CD4-positive, alpha-beta T cell (primary cell): ENCODE results near the gene SIDT1. TPM values are rescaled to one million over a fixed set of nuclear protein-coding genes. Genes with fewer than 3 reads are reported as not detected.

Experiments used
- ATAC-seq: fragments of 200-7000 bp; cut with Tn5 transposase; one replicate; pipeline ENCODE4 v1.10.0; 2022; ENCODE audit warnings: mild to moderate bottlenecking; ENCODE audit not compliant: poor library complexity
- CTCF ChIA-PET: fragments of 350-600 bp; sonication (Branson Sonifier 250); formaldehyde crosslinking; loops from one replicate; lab custom pipeline; 2021; ENCODE audit warnings: antibody characterized with exemption, inconsistent platforms; lab: Charles Lee
- POLR2A ChIA-PET: fragments of 350-600 bp; sonication (Branson Sonifier 250); formaldehyde crosslinking; loops from one replicate; lab custom pipeline; 2021; ENCODE audit warnings: antibody characterized with exemption, inconsistent platforms; lab: Charles Lee
- DNase-seq, 14 experiments: peaks; one replicate each; pipeline ENCODE4 v3.0.0-alpha.2; 2013 to 2020; ENCODE audit warnings: mixed read lengths in 2 of 14
- H3K27ac ChIP-seq, 2 donors: one replicate each; pipeline versions ENCODE4 v1.5.1 to v1.7.0; 2013; ENCODE audit warnings: low read length in 2 of 2, low read depth in 1 of 2, mild to moderate bottlenecking in 1 of 2
- H3K27me3 ChIP-seq, 2 experiments: 1 replicate in 1 of 2; 2 replicates in 1 of 2; pipeline versions ENCODE4 v1.6.1 to v1.7.0; 2013; ENCODE audit warnings: low read length in 2 of 2, control low read depth in 1 of 2, mild to moderate bottlenecking in 1 of 2, moderate library complexity in 1 of 2; ENCODE audit not compliant: insufficient read depth in 2 of 2, control insufficient read depth in 1 of 2
- H3K36me3 ChIP-seq: one replicate; pipeline ENCODE4 v1.6.1; 2013; ENCODE audit warnings: low read length, control low read depth; ENCODE audit not compliant: insufficient read depth
- H3K4me1 ChIP-seq: one replicate; pipeline ENCODE4 v1.6.1; 2013; ENCODE audit warnings: low read length, control low read depth; ENCODE audit not compliant: insufficient read depth
- H3K4me3 ChIP-seq: one replicate; pipeline ENCODE4 v1.5.1; 2013; ENCODE audit warnings: mild to moderate bottlenecking, low read length, moderate library complexity
- H3K9me3 ChIP-seq, 2 experiments: 1 replicate in 1 of 2; 2 replicates in 1 of 2; pipeline versions ENCODE4 v1.6.1 to v1.7.0; 2013; ENCODE audit warnings: low read length in 2 of 2, mild to moderate bottlenecking in 2 of 2, control low read depth in 1 of 2, moderate library complexity in 1 of 2; ENCODE audit not compliant: control insufficient read depth in 1 of 2, insufficient read depth in 1 of 2
- H3K27ac Mint-ChIP-seq: one replicate; pipeline ENCODE4 v1.8.0; 2020; ENCODE audit warnings: mixed read lengths
- H3K27me3 Mint-ChIP-seq: one replicate; pipeline ENCODE4 v1.8.0; 2021; ENCODE audit warnings: mixed read lengths
- H3K36me3 Mint-ChIP-seq: one replicate; pipeline ENCODE4 v1.8.0; 2021; ENCODE audit warnings: low read depth, mixed read lengths
- H3K4me1 Mint-ChIP-seq: one replicate; pipeline ENCODE4 v1.8.0; 2021; ENCODE audit warnings: low read depth, mixed read lengths
- H3K4me3 Mint-ChIP-seq: one replicate; pipeline ENCODE4 v1.8.0; 2020; ENCODE audit warnings: mild to moderate bottlenecking, mixed read lengths
- H3K9me3 Mint-ChIP-seq: one replicate; pipeline ENCODE4 v1.8.0; 2020; ENCODE audit warnings: mixed read lengths
- intact Hi-C, 2 experiments: fragments of 100-400 bp; cut with DNase I in 1 of 2; cut with micrococcal nuclease in 1 of 2; formaldehyde crosslinking; loops; one replicate each; pipeline versions ENCODE4 v1.15.1 to v1.9.0; 2023 to 2025; cut with DNase I, micrococcal nuclease
- total RNA-seq, 174 experiments: library from RNA in 2 of 174; stranded (reverse) in 2 of 174; gene quantifications; one replicate each; pipeline ENCODE4 v1.2.3 and lab custom pipeline; 2021 to 2026
- TF ChIP-seq, protein P1 (sequence below): fragments of 200-600 bp; IDR thresholded peaks from one replicate; pipeline ENCODE4 v1.8.0; 2022; ENCODE audit warnings: antibody characterized with exemption, mild to moderate bottlenecking

SIDT1 gene
- total RNA-seq, 2 experiments from 2014 or later = 28.8 to 37.3 TPM

DNA sequence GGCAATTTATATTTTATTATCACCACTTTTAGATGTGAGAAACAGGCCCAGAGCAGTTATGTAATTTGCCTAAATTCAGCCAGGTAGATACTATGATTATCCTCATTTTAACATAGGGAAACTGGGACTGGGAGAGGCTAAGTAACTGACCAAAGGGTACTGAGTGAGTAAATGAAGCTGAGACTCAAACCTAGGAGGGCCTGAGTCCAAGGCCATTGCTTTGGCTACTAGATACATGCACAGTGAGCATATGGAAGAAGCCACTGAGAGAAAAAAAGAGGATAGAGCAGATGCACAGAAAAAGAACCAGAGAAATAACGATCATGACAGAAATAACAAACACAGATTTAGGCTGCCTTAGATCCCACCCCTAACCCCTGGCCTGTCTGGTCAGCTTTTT lies 130.5 kb downstream of the SIDT1 start:
- ChIA-PET CTCF (no interaction called here), POLR2A (no interaction called here)
- Mint-ChIP-seq H3K27me3 (no peaks in the 10 kb centered on the region), H3K4me3 (no peak overlapping the region), H3K36me3 (peaks cover 86% of the 10 kb centered on the region), H3K4me1 (peaks cover 17% of the 10 kb centered on the region), H3K9me3 (no peaks in the 10 kb centered on the region), H3K27ac (no peak overlapping the region)
- intact Hi-C loops = no loop called here
- H3K27me3 ChIP-seq = no peaks in the 10 kb centered on the region
- DNase-seq (no peak), ATAC-seq (no peak)
- H3K36me3 ChIP-seq = peaks cover 73% of the 10 kb centered on the region
- no peak overlapping the region for H3K4me3 ChIP-seq
- TF ChIP-seq, protein P1, sequence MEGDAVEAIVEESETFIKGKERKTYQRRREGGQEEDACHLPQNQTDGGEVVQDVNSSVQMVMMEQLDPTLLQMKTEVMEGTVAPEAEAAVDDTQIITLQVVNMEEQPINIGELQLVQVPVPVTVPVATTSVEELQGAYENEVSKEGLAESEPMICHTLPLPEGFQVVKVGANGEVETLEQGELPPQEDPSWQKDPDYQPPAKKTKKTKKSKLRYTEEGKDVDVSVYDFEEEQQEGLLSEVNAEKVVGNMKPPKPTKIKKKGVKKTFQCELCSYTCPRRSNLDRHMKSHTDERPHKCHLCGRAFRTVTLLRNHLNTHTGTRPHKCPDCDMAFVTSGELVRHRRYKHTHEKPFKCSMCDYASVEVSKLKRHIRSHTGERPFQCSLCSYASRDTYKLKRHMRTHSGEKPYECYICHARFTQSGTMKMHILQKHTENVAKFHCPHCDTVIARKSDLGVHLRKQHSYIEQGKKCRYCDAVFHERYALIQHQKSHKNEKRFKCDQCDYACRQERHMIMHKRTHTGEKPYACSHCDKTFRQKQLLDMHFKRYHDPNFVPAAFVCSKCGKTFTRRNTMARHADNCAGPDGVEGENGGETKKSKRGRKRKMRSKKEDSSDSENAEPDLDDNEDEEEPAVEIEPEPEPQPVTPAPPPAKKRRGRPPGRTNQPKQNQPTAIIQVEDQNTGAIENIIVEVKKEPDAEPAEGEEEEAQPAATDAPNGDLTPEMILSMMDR = no peak
- H3K27ac ChIP-seq = no peak overlapping the region
- H3K4me1 ChIP-seq = peaks cover 3% of the 10 kb centered on the region
- no peaks in the 10 kb centered on the region for H3K9me3 ChIP-seq

DNA sequence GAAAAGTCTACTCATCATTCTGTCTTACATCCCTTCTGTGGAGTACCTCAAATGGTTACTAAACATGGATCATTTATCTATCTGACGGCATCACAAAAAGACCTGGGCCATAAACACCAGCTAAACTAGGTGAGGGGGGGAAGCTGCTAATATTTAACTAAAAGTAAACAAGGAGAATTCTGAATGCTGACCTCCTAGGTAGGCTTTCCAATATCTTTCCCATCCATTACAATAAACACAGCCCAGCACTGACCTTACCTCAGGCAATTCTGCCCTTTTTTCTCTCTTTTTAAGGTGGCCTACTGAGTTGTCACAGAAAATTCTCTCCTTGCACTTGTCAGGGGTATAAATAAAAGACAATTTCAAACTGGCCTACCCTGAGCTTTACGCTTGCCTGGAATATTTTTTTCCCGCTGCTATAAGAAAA lies 131.0 kb downstream of the SIDT1 start:
- Mint-ChIP-seq H3K27ac (no peak overlapping the region), H3K36me3 (peaks cover 84% of the 10 kb centered on the region)

DNA sequence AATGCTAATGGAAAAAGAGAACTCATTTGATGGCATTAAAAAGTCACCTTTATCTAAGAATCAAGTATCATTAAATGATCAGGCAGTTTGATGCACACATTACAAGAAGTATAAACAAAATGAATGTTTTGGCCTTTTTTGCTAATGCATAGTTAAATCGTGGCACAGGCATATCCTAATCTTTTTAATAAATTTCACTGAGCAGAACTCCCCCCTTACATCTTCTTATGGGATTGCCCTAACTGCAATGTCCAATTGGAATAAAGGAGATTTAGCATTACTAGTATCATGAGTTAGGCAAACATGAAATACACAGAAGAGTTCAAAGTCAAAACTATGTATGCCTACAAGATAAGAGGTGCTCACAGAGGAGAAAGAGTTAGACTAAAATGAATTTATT lies 131.4 kb downstream of the SIDT1 start:
- peaks cover 25% of the 10 kb centered on the region for H3K4me1 Mint-ChIP-seq
- no peaks in the 10 kb centered on the region for H3K9me3 Mint-ChIP-seq
- Histone ChIP-seq H3K9me3 (no peaks in the 10 kb centered on the region), H3K27ac (no peak overlapping the region), H3K27me3 (no peaks in the 10 kb centered on the region), H3K36me3 (peaks cover 66% of the 10 kb centered on the region), H3K4me1 (peaks cover 4% of the 10 kb centered on the region), H3K4me3 (no peak overlapping the region)
- no peak overlapping the region for H3K27ac Mint-ChIP-seq
- H3K36me3 Mint-ChIP-seq = peaks cover 84% of the 10 kb centered on the region
- ATAC-seq (no peak), DNase-seq (no peak)
- TF ChIP-seq, protein P1 = no peak
- H3K27me3 Mint-ChIP-seq = no peaks in the 10 kb centered on the region
- CTCF ChIA-PET = no interaction called here
- POLR2A ChIA-PET = interaction anchor here (2.0 kb wide), 1 partner anchor 32 kb away, joined by 6 read pairs; the partner anchor contains the start of gene USF3
- no peak overlapping the region for H3K4me3 Mint-ChIP-seq
- intact Hi-C loops = no loop called here

More for the DNA sequence above, 131.0 kb downstream of the SIDT1 start:
- TF ChIP-seq, protein P1 = no peak
- H3K27ac ChIP-seq = no peak overlapping the region
- H3K4me3 ChIP-seq = no peak overlapping the region
- Mint-ChIP-seq H3K27me3 (no peaks in the 10 kb centered on the region), H3K4me1 (peaks cover 22% of the 10 kb centered on the region), H3K4me3 (no peak overlapping the region), H3K9me3 (no peaks in the 10 kb centered on the region)
- no peaks in the 10 kb centered on the region for H3K27me3 ChIP-seq
- ChIA-PET CTCF (no interaction called here), POLR2A (interaction anchor here (2.0 kb wide), 1 partner anchor 33 kb away, joined by 6 read pairs; the partner anchor contains the start of gene USF3)
- ATAC-seq (no peak), DNase-seq (no peak)
- no peaks in the 10 kb centered on the region for H3K9me3 ChIP-seq
- peaks cover 70% of the 10 kb centered on the region for H3K36me3 ChIP-seq
- intact Hi-C loops = no loop called here
- H3K4me1 ChIP-seq = peaks cover 4% of the 10 kb centered on the region
